Measurements from ENCODE around the gene WDR1.

Gene WDR1, protein sequence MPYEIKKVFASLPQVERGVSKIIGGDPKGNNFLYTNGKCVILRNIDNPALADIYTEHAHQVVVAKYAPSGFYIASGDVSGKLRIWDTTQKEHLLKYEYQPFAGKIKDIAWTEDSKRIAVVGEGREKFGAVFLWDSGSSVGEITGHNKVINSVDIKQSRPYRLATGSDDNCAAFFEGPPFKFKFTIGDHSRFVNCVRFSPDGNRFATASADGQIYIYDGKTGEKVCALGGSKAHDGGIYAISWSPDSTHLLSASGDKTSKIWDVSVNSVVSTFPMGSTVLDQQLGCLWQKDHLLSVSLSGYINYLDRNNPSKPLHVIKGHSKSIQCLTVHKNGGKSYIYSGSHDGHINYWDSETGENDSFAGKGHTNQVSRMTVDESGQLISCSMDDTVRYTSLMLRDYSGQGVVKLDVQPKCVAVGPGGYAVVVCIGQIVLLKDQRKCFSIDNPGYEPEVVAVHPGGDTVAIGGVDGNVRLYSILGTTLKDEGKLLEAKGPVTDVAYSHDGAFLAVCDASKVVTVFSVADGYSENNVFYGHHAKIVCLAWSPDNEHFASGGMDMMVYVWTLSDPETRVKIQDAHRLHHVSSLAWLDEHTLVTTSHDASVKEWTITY

GRCh38 chr4:10116569-10117358, at the start of gene WDR1:
WDR1 (minus strand) TSS chr4:10116799; CDS start chr4:10116666, 133 bp downstream.
- FAIRE-seq (peak; percentile 49), DNase-seq (ENCODE audit: insufficient read length, low spot score) (peak; percentile 88)

GRCh38 chr4:10164877-10165283, 48.3 kb upstream of the WDR1 start:
- FAIRE-seq = no peak
- DNase-seq (ENCODE audit: insufficient read length, low spot score) = peak; percentile 9

GRCh38 chr4:10163296-10163695, 46.7 kb upstream of the WDR1 start:
- no peak for FAIRE-seq
- DNase-seq (ENCODE audit: insufficient read length, low spot score) = no peak

DNA sequence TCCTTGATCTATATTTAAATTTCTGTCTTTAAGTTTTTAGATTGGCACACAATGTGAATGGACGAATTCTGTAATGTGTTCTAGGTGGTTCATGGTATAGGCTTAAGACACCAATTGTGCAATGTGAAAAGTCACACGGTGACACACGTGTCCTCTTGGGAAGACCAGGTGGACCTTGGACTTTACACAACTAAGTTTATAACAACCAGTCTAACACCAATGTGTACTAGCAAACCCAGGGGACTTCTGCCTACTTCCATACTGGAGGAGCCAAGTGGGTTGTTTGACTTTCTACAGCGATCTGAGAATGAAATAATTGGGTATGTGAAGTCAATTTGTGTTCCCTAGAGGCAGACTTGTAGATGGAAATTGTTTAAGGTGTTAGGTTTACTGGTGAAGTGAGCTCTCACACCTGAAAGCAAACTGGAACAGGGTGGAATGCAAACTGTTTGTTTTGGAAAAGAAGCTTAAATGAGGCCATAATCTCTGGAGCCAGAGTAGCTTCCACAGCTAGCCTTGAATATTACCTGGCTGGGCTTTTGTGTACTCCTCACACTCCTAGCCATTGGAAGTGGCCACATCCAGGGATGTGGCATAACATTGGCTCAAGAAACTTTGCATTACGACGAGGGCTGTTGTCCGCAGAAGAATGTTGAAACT, 45.9 kb upstream of the WDR1 start:
- DNase-seq (ENCODE audit: insufficient read length, low spot score) (no peak), FAIRE-seq (no peak)

GRCh38 chr4:10161840-10162239, 45.2 kb upstream of the WDR1 start:
- no peak for DNase-seq (ENCODE audit: insufficient read length, low spot score)
- FAIRE-seq = no peak

DNA sequence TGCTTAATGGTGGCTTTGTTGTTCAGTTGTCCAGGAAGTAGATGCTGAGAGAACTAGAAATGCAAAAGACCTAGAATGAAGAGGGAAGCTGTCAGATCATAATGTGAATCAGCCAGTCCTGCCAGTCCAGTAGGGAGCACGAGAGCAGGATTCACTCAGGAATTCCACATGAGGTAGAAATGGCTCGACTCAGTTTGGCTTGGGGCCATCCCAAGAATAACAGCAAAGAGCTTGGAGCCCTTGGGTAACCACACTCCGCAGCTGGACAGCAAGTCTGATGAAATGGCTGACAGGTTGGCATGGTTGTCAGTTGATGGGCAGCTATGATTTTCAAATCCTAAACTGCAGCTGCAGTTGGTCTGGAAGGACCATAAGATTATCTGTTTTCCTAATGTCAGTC, 44.5 kb upstream of the WDR1 start:
- no peak for DNase-seq (ENCODE audit: insufficient read length, low spot score)
- no peak for FAIRE-seq

- DNase-seq (ENCODE audit: insufficient read length, low spot score) (no peak), FAIRE-seq (no peak)
These were observed 43.8 kb upstream of the WDR1 start for GRCh38 chr4:10160281-10160856.

DNA sequence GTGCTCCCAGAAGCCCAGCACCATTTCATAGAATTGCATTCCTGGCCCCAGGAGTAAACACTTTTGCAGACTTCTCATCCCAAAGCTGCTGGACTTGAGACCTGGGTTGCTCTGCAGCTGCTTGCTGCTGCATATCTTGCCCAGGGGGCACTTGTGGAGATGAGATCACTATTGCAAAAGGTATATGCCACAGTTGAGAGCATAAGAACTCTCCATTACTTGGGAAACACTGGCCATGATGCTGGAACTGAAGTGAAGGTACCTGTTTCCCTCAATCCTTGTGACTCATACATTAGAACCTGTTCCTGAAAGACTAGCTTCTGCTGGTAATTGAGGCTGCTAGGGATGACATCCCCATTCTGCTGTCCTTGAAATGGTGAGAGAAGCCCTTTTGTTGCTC, 43.1 kb upstream of the WDR1 start:
- FAIRE-seq = no peak
- no peak for DNase-seq (ENCODE audit: insufficient read length, low spot score)

GRCh38 chr4:10158333-10158942, 41.8 kb upstream of the WDR1 start:
- FAIRE-seq = no peak
- no peak for DNase-seq (ENCODE audit: insufficient read length, low spot score)

DNA sequence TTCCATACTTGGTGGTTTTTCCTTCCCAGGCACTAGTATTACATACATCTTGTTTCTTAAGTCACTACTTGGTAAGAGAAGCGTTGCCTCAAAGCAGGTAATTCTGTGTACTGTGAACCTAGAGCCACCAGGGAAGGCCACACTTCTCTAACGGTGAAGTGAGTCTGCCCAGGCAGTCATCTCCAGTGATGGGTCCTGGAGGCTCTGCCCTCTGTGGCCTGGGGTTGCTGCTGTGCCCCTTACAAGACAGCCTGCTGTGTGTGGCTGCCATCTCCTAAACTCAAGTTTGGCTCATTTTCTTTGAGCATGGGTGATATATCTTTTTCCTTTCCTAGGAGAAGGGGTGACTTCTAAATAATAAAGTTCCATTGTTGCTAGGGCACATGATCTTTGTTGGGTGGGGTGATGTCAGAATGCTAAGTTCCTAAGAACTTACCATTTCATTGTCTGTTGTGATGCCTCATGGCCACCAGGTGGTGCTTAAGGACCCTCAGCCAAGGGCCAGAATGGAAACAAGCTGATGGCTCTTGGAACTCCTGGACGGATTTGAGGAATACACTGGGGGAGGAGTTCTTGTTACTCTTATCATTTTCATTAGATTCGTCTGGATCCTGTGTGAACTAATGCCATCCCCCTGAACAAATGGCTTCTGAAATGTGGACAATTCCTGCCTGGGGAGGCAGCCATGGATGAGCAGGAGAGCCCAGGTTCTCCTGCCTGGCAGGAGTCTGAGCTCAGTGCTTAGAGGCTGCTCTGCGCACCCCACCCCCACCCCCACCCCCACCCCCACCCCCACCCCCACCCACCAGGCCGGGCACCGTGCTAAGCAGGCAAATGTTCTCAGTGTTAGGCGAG, 41.1 kb upstream of the WDR1 start:
- FAIRE-seq = peak; percentile 4
- peak; percentile 66 for DNase-seq (ENCODE audit: insufficient read length, low spot score)

- FAIRE-seq (no peak), DNase-seq (ENCODE audit: insufficient read length, low spot score) (no peak)
These were observed 37.6 kb upstream of the WDR1 start for GRCh38 chr4:10154241-10154640.

DNA sequence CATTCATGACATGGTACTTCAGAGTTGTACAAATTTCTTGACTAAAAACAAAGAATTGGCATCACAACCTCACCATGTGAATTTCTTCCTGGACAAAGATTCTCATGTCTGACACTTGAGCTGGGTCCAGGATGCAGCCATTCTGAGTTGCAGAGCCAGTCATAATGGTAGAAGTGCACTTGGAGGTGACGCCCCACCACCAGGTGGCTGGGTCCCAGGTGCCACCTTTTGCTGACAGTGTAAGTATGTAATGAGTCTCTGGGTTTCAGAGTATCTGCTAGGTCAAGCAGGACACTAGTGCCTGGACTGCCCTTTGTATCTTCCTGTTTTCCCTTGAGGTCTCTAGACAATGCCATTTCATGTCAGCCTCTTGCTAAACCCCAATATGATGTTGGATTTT, 36.6 kb upstream of the WDR1 start:
- no peak for DNase-seq (ENCODE audit: insufficient read length, low spot score)
- no peak for FAIRE-seq

GRCh38 chr4:10151182-10151581, 34.6 kb upstream of the WDR1 start:
- FAIRE-seq (no peak), DNase-seq (ENCODE audit: insufficient read length, low spot score) (no peak)

DNA sequence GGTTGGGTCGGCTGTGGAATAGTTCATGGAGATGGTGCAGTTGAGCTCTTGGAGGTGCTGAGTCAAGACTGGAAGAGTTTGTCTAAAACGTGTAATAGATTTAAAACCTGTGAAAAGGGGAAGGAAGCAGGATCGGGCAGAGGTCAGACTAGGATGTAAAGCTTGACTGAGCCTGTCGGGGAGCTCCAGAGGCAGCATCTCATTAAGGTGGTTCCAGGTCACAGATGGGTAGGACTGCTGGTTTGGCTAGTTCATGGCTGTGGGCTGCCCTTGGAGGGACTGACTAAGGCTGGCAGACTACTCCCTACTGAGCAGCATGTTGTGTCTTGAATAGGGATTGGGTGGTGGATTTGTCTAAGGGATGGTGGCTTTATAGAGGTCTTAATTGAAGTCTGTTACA, 28.4 kb upstream of the WDR1 start:
- no peak for FAIRE-seq
- DNase-seq (ENCODE audit: insufficient read length, low spot score) = no peak

- FAIRE-seq (no peak), DNase-seq (ENCODE audit: insufficient read length, low spot score) (no peak)
These were observed 27.9 kb upstream of the WDR1 start for GRCh38 chr4:10144479-10144878.

- FAIRE-seq = no peak
- no peak for DNase-seq (ENCODE audit: insufficient read length, low spot score)
These were observed 26.6 kb upstream of the WDR1 start for GRCh38 chr4:10143171-10143570.

DNA sequence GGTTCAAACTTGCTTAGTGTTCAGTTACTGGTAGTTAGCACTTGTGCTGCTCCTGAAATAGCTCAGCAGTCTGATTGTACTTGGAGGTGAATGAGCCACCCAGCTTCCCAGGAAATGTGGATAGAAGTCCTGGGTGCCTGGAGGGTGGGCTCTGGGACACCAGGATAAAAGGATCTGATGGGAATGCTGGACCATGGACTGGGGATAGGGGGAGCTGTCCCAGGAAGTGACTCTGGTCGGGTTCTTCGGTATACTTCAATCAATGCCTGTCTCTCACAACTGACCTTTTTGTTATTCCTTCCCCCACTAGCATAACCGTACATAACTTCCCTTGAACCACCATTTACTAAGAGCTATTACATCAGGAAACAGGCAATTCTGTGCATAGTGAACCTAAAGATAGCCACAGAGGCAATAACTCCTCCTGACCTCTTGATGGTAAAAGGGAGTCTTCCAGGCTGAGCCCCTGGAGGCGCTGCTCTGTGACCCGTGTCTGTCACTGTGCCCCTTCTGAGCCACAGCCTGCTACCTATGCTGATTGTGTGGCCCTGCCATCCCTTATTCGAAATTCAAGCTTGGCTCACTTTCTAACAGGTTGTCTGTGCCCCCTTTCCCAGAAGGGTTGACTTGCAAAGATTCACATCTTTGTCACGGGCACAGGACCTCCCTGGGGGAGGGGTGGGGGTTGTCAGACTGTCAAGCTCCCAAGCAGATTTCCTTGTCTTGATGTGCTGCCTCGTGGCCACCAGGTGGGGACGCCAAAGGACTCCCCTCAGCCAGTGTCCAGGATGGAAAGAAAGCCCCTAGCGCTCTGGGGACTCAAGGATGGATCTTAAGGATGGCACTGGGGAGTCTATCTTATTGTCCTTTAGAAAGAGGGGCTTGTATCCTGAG, 24.5 kb upstream of the WDR1 start:
- no peak for FAIRE-seq
- no peak for DNase-seq (ENCODE audit: insufficient read length, low spot score)

- DNase-seq (ENCODE audit: insufficient read length, low spot score) (no peak), FAIRE-seq (no peak)
These were observed 22.9 kb upstream of the WDR1 start for GRCh38 chr4:10139518-10139917.
